AG09309 (cell line): ENCODE results near the gene PARP11.

Experiments
- DNase-seq: peaks from one replicate; pipeline ENCODE4 v3.0.0-alpha.2; 2010; ENCODE audit warnings: low read depth
- H3K4me3 ChIP-seq: 2 replicates; pipeline ENCODE4 v1.5.1; 2011; ENCODE audit warnings: mild to moderate bottlenecking, low read depth, low read length, moderate library complexity; ENCODE audit not compliant: control insufficient read depth
- CTCF ChIP-seq: IDR thresholded peaks from 2 replicates; pipeline ENCODE4 v1.5.1; 2011; ENCODE audit warnings: mild to moderate bottlenecking, low read depth, low read length, inconsistent platforms; ENCODE audit not compliant: insufficient read depth, control insufficient read depth; ENCODE audit errors: missing control alignments

PARP11 gene

DNA sequence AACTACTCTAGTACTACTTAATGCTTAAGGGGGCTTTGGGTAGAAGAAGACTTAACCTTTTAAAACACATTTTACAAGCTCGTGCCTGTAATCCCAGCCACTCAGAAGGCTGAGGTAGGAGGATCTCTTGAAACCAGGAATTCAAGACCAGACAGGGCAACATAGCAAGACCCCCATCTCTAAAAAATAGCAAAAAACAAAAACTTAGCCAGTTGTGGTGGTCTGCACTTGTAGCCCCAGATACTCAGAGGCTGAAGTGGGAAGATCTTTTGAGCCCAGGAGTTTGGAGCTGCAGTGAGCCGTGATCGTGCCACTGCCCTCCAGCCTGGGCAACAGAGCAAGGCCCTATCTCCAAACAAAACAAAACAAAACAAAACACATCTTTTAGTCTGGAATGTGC lies 39.7 kb upstream of the PARP11 start:
- DNase-seq, result no peak
- no peak for TF ChIP-seq CTCF

DNA sequence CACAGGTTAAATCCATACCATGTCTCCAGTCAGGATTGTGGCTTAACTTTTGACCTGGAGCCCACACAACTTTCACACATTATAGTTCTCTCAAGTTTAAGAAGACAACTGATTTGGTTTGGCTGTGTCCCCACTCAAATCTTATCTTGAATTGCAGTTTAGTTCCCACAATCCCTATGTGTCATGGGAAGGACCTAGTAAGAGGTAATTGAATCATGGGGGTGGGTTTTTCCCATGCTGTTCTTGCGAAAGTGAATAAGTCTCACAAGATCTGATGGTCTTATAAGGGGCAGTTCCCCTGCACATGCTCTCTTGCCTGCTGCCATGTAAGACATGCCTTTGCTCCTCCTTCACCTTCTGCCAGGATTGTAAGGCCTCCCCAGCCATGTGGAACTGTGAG lies 38.2 kb upstream of the PARP11 start:
- H3K4me3 ChIP-seq, result no peak overlapping the region
- TF ChIP-seq CTCF, result no peak
- no peak for DNase-seq

More for the DNA sequence above, 39.7 kb upstream of the PARP11 start:
- H3K4me3 ChIP-seq, result no peak overlapping the region

DNA sequence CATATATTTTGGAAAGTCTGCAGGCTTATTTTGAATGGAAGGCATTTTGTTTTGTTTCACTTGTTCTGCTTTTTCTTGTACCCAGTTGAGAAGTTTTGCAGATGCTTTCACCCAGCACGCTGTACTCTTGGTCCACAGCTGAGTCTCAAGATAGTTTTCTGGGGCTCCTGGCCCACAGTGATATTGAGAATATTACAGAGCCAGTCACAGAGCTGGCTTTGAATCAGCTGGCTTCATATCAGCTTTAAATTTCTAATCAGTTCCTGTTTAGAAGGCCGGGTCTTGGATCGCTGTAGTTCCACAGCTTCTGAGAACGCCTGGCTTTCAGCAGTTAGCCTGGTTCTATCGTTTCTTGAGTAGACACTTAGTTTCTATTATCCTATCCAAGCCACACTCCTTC lies 32.5 kb upstream of the PARP11 start:
- no peak for DNase-seq
- no peak overlapping the region for H3K4me3 ChIP-seq
- no peak for TF ChIP-seq CTCF

- TF ChIP-seq CTCF, result no peak
- DNase-seq, result no peak
- H3K4me3 ChIP-seq, result no peak overlapping the region
Measured at GRCh38 chr12:3904999-3905398, 31.8 kb upstream of the PARP11 start.

DNA sequence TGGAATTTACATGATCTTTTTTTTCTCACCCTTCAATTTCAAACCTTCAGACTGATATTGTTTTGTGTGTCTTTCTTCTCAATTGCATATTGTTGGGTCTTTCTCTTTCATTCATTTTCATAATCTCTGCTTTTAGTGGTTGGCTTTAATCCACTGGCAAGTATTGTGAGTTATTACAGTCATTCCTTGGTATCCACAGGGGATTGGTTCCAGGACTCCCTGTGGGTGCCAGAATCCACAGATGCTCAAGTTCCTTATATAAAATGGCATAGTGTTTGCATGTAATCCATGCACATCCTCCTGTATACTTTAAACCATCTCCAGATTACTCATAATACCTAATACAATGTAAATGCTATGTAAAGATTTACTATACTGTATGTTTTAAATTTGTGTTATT lies 29.7 kb upstream of the PARP11 start:
- no peak for TF ChIP-seq CTCF
- no peak for DNase-seq
- H3K4me3 ChIP-seq, result no peak overlapping the region

DNA sequence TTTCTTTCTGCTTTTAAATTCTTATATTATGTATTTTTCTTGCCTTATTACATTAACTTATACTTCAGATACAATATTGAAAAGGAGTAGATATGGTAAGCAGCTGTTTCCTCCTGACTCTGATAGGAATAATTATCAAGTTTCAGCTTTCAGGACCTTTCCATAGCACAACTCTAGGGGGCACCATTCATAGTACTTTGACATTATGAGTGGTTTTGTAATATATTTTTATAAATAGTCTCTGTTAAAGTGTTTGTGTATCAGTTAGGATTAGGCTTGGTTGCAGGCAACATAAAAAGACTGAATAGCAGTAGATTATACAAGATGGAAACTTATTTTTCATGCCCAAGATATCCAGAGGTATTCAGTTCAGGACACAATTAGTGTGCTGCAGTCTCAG lies 27.9 kb upstream of the PARP11 start:
- H3K4me3 ChIP-seq, result no peak overlapping the region
- DNase-seq, result no peak
- no peak for TF ChIP-seq CTCF

GRCh38 chr12:3898756-3899155 lies 25.6 kb upstream of the PARP11 start:
- no peak overlapping the region for H3K4me3 ChIP-seq
- DNase-seq, result no peak
- TF ChIP-seq CTCF, result no peak
